Measurements from ENCODE around the gene SUCLG2. TPM values are rescaled to one million over a fixed set of nuclear protein-coding genes. Genes with fewer than 3 reads are reported as not detected.

SUCLG2 gene
- total and polyA plus RNA-seq, 10 of the 15 experiments (the other 5 are each of a cell fraction or from before 2014, with no cell fraction given), result 17.8 to 50.9 (median 37.2) TPM

DNA sequence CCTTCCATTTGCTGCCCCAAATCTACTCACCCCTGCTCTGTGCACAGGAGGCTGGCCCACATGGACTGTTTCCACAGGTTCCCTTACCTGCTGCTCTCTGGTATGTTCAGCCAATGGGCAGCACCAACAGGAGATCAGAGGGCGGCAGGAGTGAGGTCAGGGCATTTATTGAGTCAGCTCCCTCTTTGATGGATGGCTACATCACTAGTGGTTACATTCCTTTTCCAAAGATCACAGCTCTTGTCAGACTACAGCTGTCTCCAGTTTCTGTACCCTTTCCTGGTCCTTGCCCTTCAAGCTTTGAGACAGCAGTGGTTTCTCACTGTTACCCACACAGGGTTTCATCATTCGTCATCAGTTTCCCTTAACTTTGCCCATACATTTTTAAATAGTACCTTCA lies 325.1 kb downstream of the SUCLG2 start:
- Histone ChIP-seq H3K4me2 (ENCODE audit: control insufficient read depth, insufficient read depth) (no peak overlapping the region), H3K9me3 (replicated peaks; ENCODE audit: control insufficient read depth, insufficient read depth, low read length) (no peaks in the 10 kb centered on the region), H3K27ac (ENCODE audit: control insufficient read depth, insufficient read depth) (no peak overlapping the region), H3K36me3 (ENCODE audit: control insufficient read depth in 2 of 2, insufficient read depth in 2 of 2, low read length in 1 of 2) (no peaks in the 10 kb centered on the region), H4K20me1 (ENCODE audit: control insufficient read depth, insufficient read depth) (no peaks in the 10 kb centered on the region), H3K27me3 (replicated peaks in 1 of 2; ENCODE audit: control insufficient read depth in 2 of 2, insufficient read depth in 2 of 2, low read length in 1 of 2) (no peaks in the 10 kb centered on the region), H2AFZ (ENCODE audit: control insufficient read depth, low read depth, low read length) (no peak overlapping the region), H3K4me1 (ENCODE audit: control insufficient read depth, insufficient read depth, low read length) (no peaks in the 10 kb centered on the region), H3K4me3 (no peak overlapping the region), H3K9ac (ENCODE audit: control insufficient read depth, insufficient read depth, low read length) (no peak overlapping the region), H3K79me2 (ENCODE audit: control insufficient read depth, insufficient read depth, low read length) (no peaks in the 10 kb centered on the region)
- no peak for FAIRE-seq
- WGBS (ENCODE audit: insufficient coverage, insufficient replicate concordance, low lambda C conversion rate, missing lambda C conversion rate), result 0% methylated on average over 2 of the region's 2 CpGs
- RAD21 ChIA-PET (ENCODE audit: unreplicated experiment), result no interaction called here
- ATAC-seq, result peak; percentile 85
- CTCF ChIA-PET, result no interaction called here
- BruUV-seq (replicated peaks), result no TSS peak
- DNase-seq (ENCODE audit: low read depth, low spot score), result peak; percentile 1
- intact Hi-C loops (cut with micrococcal nuclease; ENCODE audit: unreplicated experiment), result no loop called here
- SMC1A ChIA-PET (ENCODE audit: uncharacterized antibody, unreplicated experiment), result interaction anchor here (1.0 kb wide), 1 partner anchor 43 kb away, joined by 3 read pairs; no protein-coding TSS in a partner anchor
- POLR2A ChIA-PET, result no interaction called here
- TF ChIP-seq IKZF2 (IDR thresholded peaks at IDR 0.05), result no peak
- TF ChIP-seq, protein P1, sequence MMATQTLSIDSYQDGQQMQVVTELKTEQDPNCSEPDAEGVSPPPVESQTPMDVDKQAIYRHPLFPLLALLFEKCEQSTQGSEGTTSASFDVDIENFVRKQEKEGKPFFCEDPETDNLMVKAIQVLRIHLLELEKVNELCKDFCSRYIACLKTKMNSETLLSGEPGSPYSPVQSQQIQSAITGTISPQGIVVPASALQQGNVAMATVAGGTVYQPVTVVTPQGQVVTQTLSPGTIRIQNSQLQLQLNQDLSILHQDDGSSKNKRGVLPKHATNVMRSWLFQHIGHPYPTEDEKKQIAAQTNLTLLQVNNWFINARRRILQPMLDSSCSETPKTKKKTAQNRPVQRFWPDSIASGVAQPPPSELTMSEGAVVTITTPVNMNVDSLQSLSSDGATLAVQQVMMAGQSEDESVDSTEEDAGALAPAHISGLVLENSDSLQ (IDR thresholded peaks at IDR 0.05), result peak; percentile 47
- in situ Hi-C loops (cut with MboI), result no loop called here

GRCh38 chr3:67327582-67327981 lies 326.8 kb downstream of the SUCLG2 start:
- intact Hi-C loops (cut with micrococcal nuclease; ENCODE audit: unreplicated experiment) (no loop called here), in situ Hi-C loops (cut with MboI) (no loop called here)
- POLR2A ChIA-PET, result no interaction called here
- Histone ChIP-seq H3K27ac (ENCODE audit: control insufficient read depth, insufficient read depth) (no peak overlapping the region), H3K27me3 (replicated peaks in 1 of 2; ENCODE audit: control insufficient read depth in 2 of 2, insufficient read depth in 2 of 2, low read length in 1 of 2) (no peaks in the 10 kb centered on the region), H2AFZ (ENCODE audit: control insufficient read depth, low read depth, low read length) (no peak overlapping the region), H3K79me2 (ENCODE audit: control insufficient read depth, insufficient read depth, low read length) (no peaks in the 10 kb centered on the region), H3K4me1 (ENCODE audit: control insufficient read depth, insufficient read depth, low read length) (no peaks in the 10 kb centered on the region), H3K9me3 (replicated peaks; ENCODE audit: control insufficient read depth, insufficient read depth, low read length) (no peaks in the 10 kb centered on the region), H3K4me3 (no peak overlapping the region), H3K36me3 (ENCODE audit: control insufficient read depth in 2 of 2, insufficient read depth in 2 of 2, low read length in 1 of 2) (no peaks in the 10 kb centered on the region), H4K20me1 (ENCODE audit: control insufficient read depth, insufficient read depth) (no peaks in the 10 kb centered on the region), H3K9ac (ENCODE audit: control insufficient read depth, insufficient read depth, low read length) (no peak overlapping the region), H3K4me2 (ENCODE audit: control insufficient read depth, insufficient read depth) (no peak overlapping the region)
- RAD21 ChIA-PET (ENCODE audit: unreplicated experiment), result no interaction called here
- DNase-seq (ENCODE audit: low read depth, low spot score), result no peak
- CTCF ChIA-PET, result interaction anchor here (0.6 kb wide), 1 partner anchor 17 kb away, joined by 4 read pairs; no protein-coding TSS in a partner anchor
- WGBS (ENCODE audit: insufficient coverage, insufficient replicate concordance, low lambda C conversion rate, missing lambda C conversion rate), result 0% methylated on average over 2 of the region's 2 CpGs
- SMC1A ChIA-PET (ENCODE audit: uncharacterized antibody, unreplicated experiment), result no interaction called here
- no peak for FAIRE-seq
- ATAC-seq, result no peak
- TF ChIP-seq EZH2 (IDR thresholded peaks at IDR 0.05; ENCODE audit: borderline replicate concordance, control insufficient read depth, low read depth, low read length) (no peak), POU2F2 (IDR thresholded peaks at IDR 0.05; ENCODE audit: borderline replicate concordance, low read depth, low read length) (no peak), SRF (IDR thresholded peaks at IDR 0.05; ENCODE audit: low read depth in 2 of 2, low read length in 2 of 2) (no peak), CHD4 (IDR thresholded peaks at IDR 0.05) (no peak), RCOR1 (conservative IDR thresholded peaks at IDR 0.05; ENCODE audit: low read depth, low read length) (no peak), CBX3 (IDR thresholded peaks at IDR 0.05; ENCODE audit: borderline replicate concordance, low read depth) (no peak), BCL11A (IDR thresholded peaks at IDR 0.05; ENCODE audit: low read depth, low read length) (no peak)
- no TSS peak for BruUV-seq (replicated peaks)
